ENCODE results near the gene MYO7B.

DNA sequence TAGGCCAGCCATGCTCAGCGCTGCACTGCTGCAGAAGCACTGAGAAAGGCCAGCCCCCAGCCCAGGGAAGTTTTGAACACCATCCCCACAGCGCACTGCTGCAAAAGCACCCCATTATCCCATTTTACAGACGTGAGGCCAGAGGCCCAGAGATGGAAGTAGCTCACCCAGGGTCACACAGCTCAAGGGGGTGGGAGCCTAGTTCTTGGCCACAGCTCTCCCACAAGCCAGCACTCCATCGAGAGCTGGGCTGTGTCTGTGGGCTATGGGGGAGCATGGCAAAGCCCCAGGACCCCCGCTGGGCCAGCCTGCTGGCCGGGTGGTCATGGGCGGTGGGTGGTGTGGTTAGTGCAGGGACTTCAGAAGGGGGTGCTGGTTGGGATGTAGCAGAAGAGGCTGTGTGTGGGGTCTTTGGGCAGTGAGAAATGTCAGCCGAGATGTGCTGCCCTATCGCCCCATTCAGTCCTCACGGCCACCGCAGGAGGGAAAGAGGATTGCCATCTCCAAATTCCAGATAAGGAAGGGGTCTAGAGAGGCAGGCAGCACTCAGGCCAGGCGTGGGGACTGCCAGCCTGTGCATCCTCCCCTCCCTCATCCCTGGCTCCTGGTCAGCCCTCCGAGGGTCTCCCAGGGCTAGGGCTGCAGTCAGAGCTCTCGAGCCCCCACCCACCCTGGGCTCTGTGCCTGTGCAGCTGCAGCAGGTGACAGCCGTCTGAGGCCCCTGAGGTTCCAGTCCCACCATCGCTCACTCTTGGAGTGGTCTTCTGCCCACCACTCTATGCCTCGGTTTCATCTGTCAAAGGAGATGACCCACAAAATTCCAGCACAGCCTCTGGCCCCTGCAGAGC lies 93.5 kb downstream of the MYO7B start:
- TF ChIP-seq POLR2AphosphoS5 (IDR thresholded peaks at IDR 0.05; ENCODE audit: borderline replicate concordance, low read depth, low read length): no peak
- TF ChIP-seq EZH2 (IDR thresholded peaks at IDR 0.05): no peak

Measured in SK-N-MC (cell line).